Measurements from ENCODE around the gene SAGE1.

SAGE1 gene

DNA sequence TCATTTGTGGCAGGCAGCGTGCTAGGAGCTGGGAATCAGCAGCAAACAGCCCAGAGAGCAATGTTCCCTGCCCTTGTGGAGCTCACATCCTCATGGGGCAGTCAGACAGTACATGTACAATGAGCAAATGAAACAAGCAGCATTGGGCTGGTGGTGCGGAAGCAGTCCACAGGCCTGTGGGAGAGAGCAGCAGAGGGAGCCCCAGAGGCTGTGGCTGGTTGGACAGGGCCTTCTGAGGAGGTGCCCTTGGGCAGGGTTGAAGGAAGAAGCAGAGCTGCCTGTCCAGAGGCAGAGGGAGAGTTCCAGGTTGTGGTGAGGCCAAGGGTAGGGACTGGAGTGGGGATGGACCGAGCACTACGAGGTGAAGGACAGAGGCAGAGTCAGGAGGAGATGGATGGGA is 57.8 kb downstream of the SAGE1 start:
- TF ChIP-seq YY1 (IDR thresholded peaks at IDR 0.05; ENCODE audit: low read depth) (no peak), FOXM1 (IDR thresholded peaks at IDR 0.05; ENCODE audit: borderline replicate concordance, low read depth) (no peak), REST (IDR thresholded peaks at IDR 0.05; ENCODE audit: low read depth) (no peak), MAX (IDR thresholded peaks at IDR 0.05) (no peak), NFIC (IDR thresholded peaks at IDR 0.05) (no peak), EGR1 (IDR thresholded peaks at IDR 0.05) (no peak), RAD21 (IDR thresholded peaks at IDR 0.05; ENCODE audit: low read depth) (no peak), TCF12 (IDR thresholded peaks at IDR 0.05; ENCODE audit: low read depth) (no peak), EP300 (IDR thresholded peaks at IDR 0.05; ENCODE audit: borderline replicate concordance) (no peak), TEAD4 (IDR thresholded peaks at IDR 0.05) (no peak), CREB1 (IDR thresholded peaks at IDR 0.05; ENCODE audit: low read depth) (no peak), ZBTB7A (IDR thresholded peaks at IDR 0.05; ENCODE audit: low read depth) (no peak), CEBPB (IDR thresholded peaks at IDR 0.05) (no peak), TAF1 (IDR thresholded peaks at IDR 0.05; ENCODE audit: low read depth) (no peak)
- TF ChIP-seq, protein P1, sequence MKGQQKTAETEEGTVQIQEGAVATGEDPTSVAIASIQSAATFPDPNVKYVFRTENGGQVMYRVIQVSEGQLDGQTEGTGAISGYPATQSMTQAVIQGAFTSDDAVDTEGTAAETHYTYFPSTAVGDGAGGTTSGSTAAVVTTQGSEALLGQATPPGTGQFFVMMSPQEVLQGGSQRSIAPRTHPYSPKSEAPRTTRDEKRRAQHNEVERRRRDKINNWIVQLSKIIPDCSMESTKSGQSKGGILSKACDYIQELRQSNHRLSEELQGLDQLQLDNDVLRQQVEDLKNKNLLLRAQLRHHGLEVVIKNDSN (IDR thresholded peaks at IDR 0.05): no peak
